IMR-90 (cell line): Measurements from ENCODE around the gene DENND6B. TPM values are rescaled to one million over a fixed set of nuclear protein-coding genes. Genes with fewer than 3 reads are reported as not detected.

Experiments
- ATAC-seq: fragments of 200-7000 bp; cut with Tn5 transposase; 2 replicates; pipeline ENCODE4 v1.9.1; 2020; ENCODE audit warnings: low read depth, mild to moderate bottlenecking, moderate library complexity
- BruUV-seq: library from RNA; stranded (reverse); fragments of 400-500 nt; replicated peaks from 2 replicates; lab custom pipeline; 2021; lab: Mats Ljungman, UMichigan
- CTCF ChIA-PET: fragments of 300-600 bp; formaldehyde crosslinking; extraction: SDS; loops from one replicate; lab custom pipeline; 2021; ENCODE audit warnings: antibody characterized with exemption; lab: Yijun Ruan, JAX
- POLR2A ChIA-PET: fragments of 300-600 bp; sonication (Branson Sonifier 250); formaldehyde crosslinking; loops from one replicate; lab custom pipeline; 2022; ENCODE audit warnings: antibody characterized with exemption; ENCODE audit not compliant: unreplicated experiment; lab: Charles Lee
- DNase-seq: peaks from one replicate; pipeline ENCODE4 v3.0.0; 2013
- H2AFZ ChIP-seq: replicated peaks from 2 replicates; pipeline ENCODE3; 2013; ENCODE audit warnings: low read length, mild to moderate bottlenecking; ENCODE audit not compliant: poor library complexity
- H2AK5ac ChIP-seq: 2 replicates; pipeline ENCODE4 v1.6.1; 2013; ENCODE audit warnings: low read depth, low read length, inconsistent platforms
- H2AK9ac ChIP-seq: replicated peaks from 2 replicates; pipeline ENCODE3; 2013; ENCODE audit warnings: mild to moderate bottlenecking, low read depth, low read length, moderate library complexity; ENCODE audit not compliant: poor library complexity
- H2BK120ac ChIP-seq: 2 replicates; pipeline ENCODE4 v1.6.1; 2013; ENCODE audit warnings: low read depth, low read length, inconsistent platforms
- H2BK15ac ChIP-seq: 3 replicates; pipeline ENCODE4 v1.6.1; 2013; ENCODE audit warnings: low read depth, low read length, inconsistent platforms
- H2BK20ac ChIP-seq: 2 replicates; pipeline ENCODE4 v1.6.1; 2013; ENCODE audit warnings: low read depth, mild to moderate bottlenecking, inconsistent platforms, low read length, moderate library complexity
- H2BK5ac ChIP-seq: 2 replicates; pipeline ENCODE4 v1.6.1; 2013; ENCODE audit warnings: mild to moderate bottlenecking, low read depth, low read length, inconsistent platforms; ENCODE audit not compliant: poor library complexity, severe bottlenecking
- H3K14ac ChIP-seq: replicated peaks from 2 replicates; pipeline ENCODE4 v1.6.1; 2013; ENCODE audit warnings: low read depth, low read length, inconsistent platforms
- H3K18ac ChIP-seq: 2 replicates; pipeline ENCODE4 v1.6.1; 2013; ENCODE audit warnings: low read depth, low read length, control low read depth
- H3K23ac ChIP-seq: 2 replicates; pipeline ENCODE4 v1.6.1; 2013; ENCODE audit warnings: low read depth, low read length, inconsistent platforms
- H3K27ac ChIP-seq: 2 replicates; pipeline ENCODE4 v1.5.1; 2013; ENCODE audit warnings: mild to moderate bottlenecking, control low read depth, low read length; ENCODE audit not compliant: insufficient read depth
- H3K27me3 ChIP-seq: 2 replicates; pipeline ENCODE4 v1.6.1; 2013; ENCODE audit warnings: low read length; ENCODE audit not compliant: control insufficient read depth, insufficient read depth
- H3K36me3 ChIP-seq: 2 replicates; pipeline ENCODE4 v1.6.1; 2013; ENCODE audit warnings: low read length, mixed read lengths; ENCODE audit not compliant: control insufficient read depth, insufficient read depth
- H3K4ac ChIP-seq: 2 replicates; pipeline ENCODE4 v1.6.1; 2013; ENCODE audit warnings: low read depth, low read length, inconsistent platforms
- H3K4me1 ChIP-seq: 2 replicates; pipeline ENCODE4 v1.6.1; 2013; ENCODE audit warnings: low read length, mixed read lengths; ENCODE audit not compliant: control insufficient read depth, insufficient read depth
- H3K4me2 ChIP-seq: 2 replicates; pipeline ENCODE4 v1.6.1; 2013; ENCODE audit warnings: low read depth, mild to moderate bottlenecking, control low read depth, low read length, moderate library complexity
- H3K4me3 ChIP-seq: 2 replicates; pipeline ENCODE4 v1.5.1; 2013; ENCODE audit warnings: low read depth, mild to moderate bottlenecking, control low read depth, low read length, moderate library complexity; ENCODE audit not compliant: insufficient read depth
- H3K56ac ChIP-seq: 2 replicates; pipeline ENCODE4 v1.6.1; 2013; ENCODE audit warnings: low read length, inconsistent platforms; ENCODE audit not compliant: insufficient read depth; ENCODE audit errors: extremely low read depth
- H3K79me1 ChIP-seq, 2 experiments: 2 replicates each; pipeline ENCODE4 v1.6.1; 2013; ENCODE audit warnings: low read length in 2 of 2, inconsistent platforms in 1 of 2, low read depth in 1 of 2
- H3K9ac ChIP-seq: 2 replicates; pipeline ENCODE4 v1.6.1; 2013; ENCODE audit warnings: low read depth, low read length, control low read depth
- H3K9me1 ChIP-seq: 2 replicates; pipeline ENCODE4 v1.6.1; 2013; ENCODE audit warnings: low read length, inconsistent platforms; ENCODE audit not compliant: insufficient read depth
- H3K9me3 ChIP-seq: 2 replicates; pipeline ENCODE4 v1.6.1; 2013; ENCODE audit warnings: low read length; ENCODE audit not compliant: control insufficient read depth, insufficient read depth
- H4K20me1 ChIP-seq: 2 replicates; pipeline ENCODE4 v1.6.1; 2013; ENCODE audit warnings: low read length, inconsistent platforms; ENCODE audit not compliant: insufficient read depth
- H4K5ac ChIP-seq: 2 replicates; pipeline ENCODE4 v1.6.1; 2013; ENCODE audit warnings: mild to moderate bottlenecking, low read depth, low read length, control low read depth
- H4K8ac ChIP-seq, 2 experiments: 2 replicates each; pipeline ENCODE4 v1.6.1; 2013; ENCODE audit warnings: low read depth in 2 of 2, low read length in 2 of 2, control low read depth in 1 of 2, inconsistent platforms in 1 of 2
- H4K91ac ChIP-seq: 2 replicates; pipeline ENCODE4 v1.6.1; 2013; ENCODE audit warnings: low read depth, low read length, inconsistent platforms; ENCODE audit not compliant: insufficient read depth
- BHLHE40 ChIP-seq: fragments of 150-350 bp; IDR thresholded peaks from 2 replicates; pipeline ENCODE4 v1.6.1; 2016; ENCODE audit warnings: mild to moderate bottlenecking, low read depth, low read length
- CEBPB ChIP-seq: IDR thresholded peaks from 2 replicates; pipeline ENCODE4 v1.6.1; 2012; ENCODE audit warnings: low read depth, low read length, improper control_type of control experiment
- CHD1 ChIP-seq: IDR thresholded peaks from 2 replicates; pipeline ENCODE4 v1.6.1; 2012; ENCODE audit warnings: low read depth, low read length, improper control_type of control experiment
- CTCF ChIP-seq: conservative IDR thresholded peaks from 2 replicates; pipeline ENCODE4 v1.5.1; 2012; ENCODE audit warnings: mild to moderate bottlenecking, low read depth, low read length, improper control_type of control experiment
- ELK1 ChIP-seq: fragments of 150-350 bp; IDR thresholded peaks from 2 replicates; pipeline ENCODE4 v1.6.1; 2016; ENCODE audit warnings: low read depth, mild to moderate bottlenecking, low read length, moderate library complexity, borderline replicate concordance
- FOS ChIP-seq: fragments of 150-350 bp; IDR thresholded peaks from 2 replicates; pipeline ENCODE4 v1.6.1; 2016; ENCODE audit warnings: low read depth, low read length
- MAFK ChIP-seq: IDR thresholded peaks from 2 replicates; pipeline ENCODE4 v1.6.1; 2012; ENCODE audit warnings: low read depth, low read length, improper control_type of control experiment
- MAZ ChIP-seq: IDR thresholded peaks from 2 replicates; pipeline ENCODE4 v1.6.1; 2012; ENCODE audit warnings: low read depth, mild to moderate bottlenecking, low read length, improper control_type of control experiment, moderate library complexity, borderline replicate concordance
- MXI1 ChIP-seq: IDR thresholded peaks from 2 replicates; pipeline ENCODE4 v1.6.1; 2012; ENCODE audit warnings: low read depth, mild to moderate bottlenecking, low read length, moderate library complexity, borderline replicate concordance
- NFE2L2 ChIP-seq: fragments of 150-350 bp; IDR thresholded peaks from 2 replicates; pipeline ENCODE4 v1.6.1; 2016; ENCODE audit warnings: low read depth, mild to moderate bottlenecking, low read length
- POLR2A ChIP-seq: IDR thresholded peaks from 2 replicates; pipeline ENCODE4 v1.6.1; 2012; ENCODE audit warnings: mild to moderate bottlenecking, low read depth, low read length
- RAD21 ChIP-seq: IDR thresholded peaks from 2 replicates; pipeline ENCODE4 v1.6.1; 2012; ENCODE audit warnings: low read length, improper control_type of control experiment
- RCOR1 ChIP-seq: IDR thresholded peaks from 2 replicates; pipeline ENCODE4 v1.6.1; 2012; ENCODE audit warnings: mild to moderate bottlenecking, low read length, improper control_type of control experiment; ENCODE audit not compliant: insufficient replicate concordance
- RFX5 ChIP-seq: IDR thresholded peaks from 2 replicates; pipeline ENCODE4 v1.8.0; 2012; ENCODE audit warnings: low read depth, mild to moderate bottlenecking, low read length, moderate library complexity
- SMC3 ChIP-seq: fragments of 150-350 bp; IDR thresholded peaks from 2 replicates; pipeline ENCODE4 v1.6.1; 2016; ENCODE audit warnings: low read depth, mild to moderate bottlenecking, antibody characterized with exemption, low read length, moderate library complexity
- WGBS, 2 experiments: methylation state at CpG; one replicate each; pipeline versions ENCODE4 v1.1.5 to v1.1.7; 2013; ENCODE audit warnings: missing lambda C conversion rate in 2 of 2; ENCODE audit not compliant: insufficient read length in 1 of 2; ENCODE audit errors: extremely low coverage in 2 of 2; 5-methylcytosine and 5-hydroxymethylcytosine counted together
- dilution Hi-C: fragments of 300-500 bp; cut with HindIII; formaldehyde crosslinking; loops from one replicate; pipeline ENCODE4 v1.14.3; 2018; ENCODE audit warnings: low sequenced_read_pairs; ENCODE audit not compliant: unreplicated experiment
- in situ Hi-C: fragments of 300-500 bp; cut with MboI; formaldehyde crosslinking; loops from 3 replicates; pipeline ENCODE4 v1.14.3; 2019; ENCODE audit warnings: low sequenced_read_pairs, inconsistent platforms, mixed read lengths
- intact Hi-C: fragments of 100-400 bp; cut with micrococcal nuclease; formaldehyde crosslinking; loops from 2 replicates; pipeline ENCODE4 v1.10.0; 2022
- polyA plus RNA-seq, 3 experiments: library from polyadenylated mRNA; depleted of rRNA; stranded (reverse); fragments of >200 nt; gene quantifications; 2 replicates each; pipeline ENCODE4 v1.2.3, GENCODE V29; 2012; ENCODE audit warnings: low replicate concordance in 1 of 3
- total RNA-seq: library from RNA; depleted of rRNA; stranded (reverse); fragments of >200 nt; gene quantifications from 2 replicates; pipeline ENCODE4 v1.2.3, GENCODE V29; 2012
- TF ChIP-seq, protein P1 (sequence below): fragments of 150-350 bp; IDR thresholded peaks from 2 replicates; pipeline ENCODE4 v1.6.1; 2017; ENCODE audit warnings: mild to moderate bottlenecking, antibody characterized with exemption, low read length, low read depth

DENND6B gene
- total and polyA plus RNA-seq, 2 of the 4 experiments (the other 2 are of a cell fraction) = 0.36 to 4.9 TPM

DNA sequence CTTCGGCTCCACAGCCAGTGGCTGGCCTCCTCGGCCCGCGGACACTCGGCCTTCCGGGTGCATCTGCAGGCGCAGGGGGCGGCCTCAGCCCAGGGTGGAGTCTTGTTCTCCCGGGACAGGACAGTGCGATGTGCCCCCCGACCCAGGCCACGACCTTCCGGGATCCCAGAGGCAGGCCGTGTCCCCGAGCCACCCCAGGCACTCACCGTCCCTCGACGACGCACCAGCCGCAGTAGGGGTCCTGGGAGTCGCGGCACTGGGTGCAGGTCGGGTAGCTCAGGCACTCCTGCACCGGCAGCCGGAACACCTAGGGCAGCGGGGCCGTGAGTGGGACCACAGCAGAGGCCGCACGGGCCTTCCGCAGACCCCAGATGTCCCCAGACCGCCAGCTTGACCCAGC lies 39.1 kb downstream of the DENND6B start:
- no peak overlapping the region for H2AK9ac ChIP-seq
- no peak overlapping the region for H2AFZ ChIP-seq
- H3K9ac ChIP-seq = no peak overlapping the region
- dilution Hi-C loops (no loop called here), intact Hi-C loops (no loop called here), in situ Hi-C loops (no loop called here)
- H2AK5ac ChIP-seq = no peak overlapping the region
- H2BK15ac ChIP-seq = no peak overlapping the region
- TF ChIP-seq CHD1 (no peak), RFX5 (no peak), ELK1 (no peak), RCOR1 (no peak), CTCF (no peak), MXI1 (no peak), FOS (no peak), SMC3 (no peak), POLR2A (no peak), NFE2L2 (no peak), MAFK (no peak), MAZ (no peak), RAD21 (no peak), CEBPB (no peak), BHLHE40 (no peak)
- TF ChIP-seq, protein P1, sequence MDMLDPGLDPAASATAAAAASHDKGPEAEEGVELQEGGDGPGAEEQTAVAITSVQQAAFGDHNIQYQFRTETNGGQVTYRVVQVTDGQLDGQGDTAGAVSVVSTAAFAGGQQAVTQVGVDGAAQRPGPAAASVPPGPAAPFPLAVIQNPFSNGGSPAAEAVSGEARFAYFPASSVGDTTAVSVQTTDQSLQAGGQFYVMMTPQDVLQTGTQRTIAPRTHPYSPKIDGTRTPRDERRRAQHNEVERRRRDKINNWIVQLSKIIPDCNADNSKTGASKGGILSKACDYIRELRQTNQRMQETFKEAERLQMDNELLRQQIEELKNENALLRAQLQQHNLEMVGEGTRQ = no peak
- ChIA-PET POLR2A (no interaction called here), CTCF (no interaction called here)
- H4K20me1 ChIP-seq = peaks cover 76% of the 10 kb centered on the region
- no peaks in the 10 kb centered on the region for H3K9me1 ChIP-seq
- no peak overlapping the region for H4K8ac ChIP-seq
- no peak overlapping the region for H4K5ac ChIP-seq
- no peak overlapping the region for H4K91ac ChIP-seq
- H3K56ac ChIP-seq = no peak overlapping the region
- H3K27me3 ChIP-seq = no peaks in the 10 kb centered on the region
- no peak overlapping the region for H2BK20ac ChIP-seq
- H3K14ac ChIP-seq = no peak overlapping the region
- H3K36me3 ChIP-seq = peaks cover 75% of the 10 kb centered on the region
- H3K18ac ChIP-seq = no peak overlapping the region
- H3K23ac ChIP-seq = no peak overlapping the region
- H3K4me2 ChIP-seq = no peak overlapping the region
- no peak overlapping the region for H3K27ac ChIP-seq
- no peaks in the 10 kb centered on the region for H3K9me3 ChIP-seq
- H3K79me1 ChIP-seq = peaks cover 11 to 52% of the 10 kb centered on the region in 2 experiments; a peak in 3 of 4 replicates
- DNase-seq = no peak
- WGBS, 2 experiments = 96% methylated on average over 26 of the region's 31 CpGs; no CpG with 5 or more reads in 1 of the 2 experiments
- BruUV-seq = no TSS peak
- no peak overlapping the region for H3K4me3 ChIP-seq
- no peak overlapping the region for H2BK5ac ChIP-seq
- no peak overlapping the region for H3K4ac ChIP-seq
- ATAC-seq = no peak
- H3K4me1 ChIP-seq = peaks cover 9% of the 10 kb centered on the region
- H2BK120ac ChIP-seq = no peak overlapping the region
